HFFc6 (cell line): ENCODE results near the gene ZNF580. TPM values are rescaled to one million over a fixed set of nuclear protein-coding genes. Genes with fewer than 3 reads are reported as not detected.

ENCODE experiments used
- DNase-seq: peaks from one replicate; pipeline ENCODE4 v3.0.0-alpha.2; 2018
- H3K27ac Mint-ChIP-seq: 2 replicates; pipeline ENCODE4 v1.8.0; 2020; ENCODE audit warnings: mild to moderate bottlenecking, mixed read lengths
- H3K27me3 Mint-ChIP-seq: 2 replicates; pipeline ENCODE4 v1.8.0; 2021; ENCODE audit warnings: mild to moderate bottlenecking, moderate library complexity, mixed read lengths; ENCODE audit not compliant: insufficient read depth
- H3K36me3 Mint-ChIP-seq: 2 replicates; pipeline ENCODE4 v1.8.0; 2021; ENCODE audit warnings: low read depth, mixed read lengths
- H3K4me1 Mint-ChIP-seq: 2 replicates; pipeline ENCODE4 v1.8.0; 2020; ENCODE audit warnings: low read depth, mixed read lengths
- H3K4me3 Mint-ChIP-seq: 2 replicates; pipeline ENCODE4 v1.8.0; 2020; ENCODE audit warnings: mild to moderate bottlenecking, moderate library complexity, mixed read lengths
- H3K9me3 Mint-ChIP-seq: 2 replicates; pipeline ENCODE4 v1.8.0; 2020; ENCODE audit warnings: mild to moderate bottlenecking, mixed read lengths
- total RNA-seq, 6 experiments: library from RNA; stranded (reverse); fragmentation: NEBNext Ultra II Directional; extraction: Animal tissue kit (Norgen Biotek cat#: 25700); gene quantifications; 2 replicates in 1 of 6; 3 replicates in 5 of 6; pipeline ENCODE4 v1.2.3, GENCODE V29; 2021
- TF ChIP-seq, protein P1 (sequence below): fragments of 200-600 bp; sonication (generic); IDR thresholded peaks from 2 replicates; pipeline ENCODE4 v1.5.0; 2021; ENCODE audit warnings: antibody characterized with exemption, mild to moderate bottlenecking

The ZNF580 gene
- total RNA-seq, 6 experiments from 2014 or later = 51.0 to 60.5 (median 57.7) TPM

DNA sequence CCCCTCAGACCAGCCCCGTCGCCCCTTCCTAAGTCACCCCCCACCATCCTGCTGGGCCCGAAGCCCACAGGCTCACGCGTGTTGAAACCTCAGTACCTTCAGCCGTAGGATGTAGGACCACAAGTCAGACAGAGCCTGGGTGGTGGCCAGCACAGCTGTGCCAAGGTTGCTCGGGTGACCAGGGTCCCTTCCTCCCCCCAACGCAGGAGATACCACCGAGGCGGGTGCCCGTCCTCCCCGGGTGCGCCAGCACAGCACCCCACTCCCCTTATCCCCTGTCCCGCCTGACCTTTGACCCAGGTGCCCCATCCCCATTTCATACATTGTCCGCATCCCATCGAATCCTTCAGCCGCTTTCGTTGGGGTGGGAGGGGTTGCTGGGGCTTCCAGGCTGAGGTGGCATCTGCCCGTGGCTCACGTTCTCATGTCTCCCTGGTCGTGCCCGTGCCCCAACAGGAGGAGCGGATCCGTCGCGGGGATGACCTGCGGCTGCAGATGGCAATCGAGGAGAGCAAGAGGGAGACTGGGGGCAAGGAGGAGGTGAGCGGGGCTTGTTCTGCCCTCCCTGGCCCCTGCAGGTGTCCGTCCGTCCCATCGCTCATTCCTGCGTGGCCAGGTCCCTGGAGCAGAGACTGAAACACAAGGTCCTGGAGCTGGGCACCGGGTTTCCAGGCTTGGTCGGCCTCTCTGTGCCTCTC, 48.8 kb downstream of the ZNF580 start:
- no peak overlapping the region for H3K4me3 Mint-ChIP-seq
- H3K36me3 Mint-ChIP-seq = no peaks in the 10 kb centered on the region; the same call in 1 of the 2 replicates
- H3K9me3 Mint-ChIP-seq = no peaks in the 10 kb centered on the region
- peaks cover 3% of the 10 kb centered on the region for H3K27me3 Mint-ChIP-seq
- TF ChIP-seq, protein P1, sequence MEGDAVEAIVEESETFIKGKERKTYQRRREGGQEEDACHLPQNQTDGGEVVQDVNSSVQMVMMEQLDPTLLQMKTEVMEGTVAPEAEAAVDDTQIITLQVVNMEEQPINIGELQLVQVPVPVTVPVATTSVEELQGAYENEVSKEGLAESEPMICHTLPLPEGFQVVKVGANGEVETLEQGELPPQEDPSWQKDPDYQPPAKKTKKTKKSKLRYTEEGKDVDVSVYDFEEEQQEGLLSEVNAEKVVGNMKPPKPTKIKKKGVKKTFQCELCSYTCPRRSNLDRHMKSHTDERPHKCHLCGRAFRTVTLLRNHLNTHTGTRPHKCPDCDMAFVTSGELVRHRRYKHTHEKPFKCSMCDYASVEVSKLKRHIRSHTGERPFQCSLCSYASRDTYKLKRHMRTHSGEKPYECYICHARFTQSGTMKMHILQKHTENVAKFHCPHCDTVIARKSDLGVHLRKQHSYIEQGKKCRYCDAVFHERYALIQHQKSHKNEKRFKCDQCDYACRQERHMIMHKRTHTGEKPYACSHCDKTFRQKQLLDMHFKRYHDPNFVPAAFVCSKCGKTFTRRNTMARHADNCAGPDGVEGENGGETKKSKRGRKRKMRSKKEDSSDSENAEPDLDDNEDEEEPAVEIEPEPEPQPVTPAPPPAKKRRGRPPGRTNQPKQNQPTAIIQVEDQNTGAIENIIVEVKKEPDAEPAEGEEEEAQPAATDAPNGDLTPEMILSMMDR = no peak
- no peak for DNase-seq
- no peaks in the 10 kb centered on the region for H3K4me1 Mint-ChIP-seq
- H3K27ac Mint-ChIP-seq = no peak overlapping the region

DNA sequence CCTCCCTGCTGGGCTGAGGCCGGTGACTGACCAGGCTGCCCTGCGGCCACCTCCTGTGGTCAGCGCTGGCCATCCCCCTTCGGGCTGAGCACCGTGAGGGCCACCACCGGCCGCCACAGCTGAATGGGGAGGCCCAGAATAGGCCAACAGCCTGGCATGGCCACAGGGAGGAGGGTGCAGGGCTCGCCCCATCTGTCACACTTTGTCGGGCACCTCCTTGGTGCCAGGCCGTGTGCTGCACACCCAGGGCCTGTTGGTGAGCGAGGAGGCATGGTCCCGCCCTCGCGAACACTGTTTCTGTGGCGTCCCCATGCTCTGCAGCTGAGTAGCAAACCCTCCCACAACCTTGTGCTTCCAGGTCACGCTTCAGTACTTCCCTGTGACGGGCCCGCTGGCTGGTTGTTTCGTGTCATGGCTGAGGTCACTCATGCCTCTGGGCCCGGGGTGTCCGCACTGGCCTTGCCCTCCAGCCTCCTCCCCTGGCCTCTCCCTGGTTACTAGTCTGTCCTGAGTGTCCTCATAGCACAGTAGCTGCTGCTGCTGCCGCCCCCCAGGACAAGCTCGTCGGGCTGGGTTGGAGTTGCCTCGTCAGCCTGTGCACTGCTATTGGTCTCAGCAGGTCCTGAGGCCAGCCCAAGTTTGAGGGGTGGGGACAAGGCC, 49.4 kb downstream of the ZNF580 start:
- no peak for DNase-seq
- Mint-ChIP-seq H3K27me3 (peaks cover 3% of the 10 kb centered on the region), H3K9me3 (no peaks in the 10 kb centered on the region), H3K36me3 (no peaks in the 10 kb centered on the region; the same call in 1 of the 2 replicates), H3K27ac (no peak overlapping the region), H3K4me3 (no peak overlapping the region), H3K4me1 (no peaks in the 10 kb centered on the region)
- TF ChIP-seq, protein P1 = no peak

DNA sequence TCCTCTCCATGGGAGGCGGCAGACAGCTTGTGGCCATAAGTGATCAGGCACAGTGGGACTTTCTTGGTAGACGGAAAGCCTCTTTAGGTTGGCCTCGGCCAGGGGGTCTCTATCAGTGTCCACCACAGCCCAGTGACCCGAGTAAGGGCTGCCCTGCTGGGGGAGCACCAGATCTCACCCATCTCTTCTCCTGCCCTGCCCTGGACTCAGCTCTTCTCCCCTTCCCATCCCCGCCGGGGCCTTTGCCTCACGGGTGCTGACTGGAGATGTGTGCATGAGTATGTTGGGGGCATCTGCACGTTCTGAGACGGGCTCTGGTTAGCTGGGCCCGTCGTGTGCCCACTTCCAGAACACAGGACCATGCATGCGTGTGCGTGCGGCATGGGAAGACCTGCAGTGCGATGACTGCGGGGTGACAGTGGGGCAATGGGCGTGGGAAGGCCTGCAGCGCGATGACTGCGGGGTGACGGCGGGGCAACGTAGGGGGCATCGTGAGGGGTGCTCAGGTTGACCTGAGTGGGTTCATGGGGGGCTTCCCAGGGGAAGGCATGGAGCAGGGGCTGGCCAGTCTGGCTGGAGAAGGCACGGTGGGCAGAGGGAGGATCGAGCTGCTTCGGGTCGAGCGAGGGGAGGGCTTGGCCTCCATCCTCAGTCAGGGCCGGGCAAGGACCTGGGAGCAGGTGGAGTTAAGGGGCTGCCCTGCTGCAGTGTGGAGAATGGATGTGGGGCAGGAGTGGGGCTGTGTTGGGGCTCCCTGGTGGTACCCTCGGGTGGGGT, 50.2 kb downstream of the ZNF580 start:
- Mint-ChIP-seq H3K36me3 (no peaks in the 10 kb centered on the region; the same call in 1 of the 2 replicates), H3K27ac (no peak overlapping the region), H3K9me3 (no peaks in the 10 kb centered on the region), H3K4me3 (no peak overlapping the region), H3K27me3 (peaks cover 1% of the 10 kb centered on the region; the same call in 1 of the 2 replicates), H3K4me1 (no peaks in the 10 kb centered on the region)
- no peak for DNase-seq
- TF ChIP-seq, protein P1 = no peak

DNA sequence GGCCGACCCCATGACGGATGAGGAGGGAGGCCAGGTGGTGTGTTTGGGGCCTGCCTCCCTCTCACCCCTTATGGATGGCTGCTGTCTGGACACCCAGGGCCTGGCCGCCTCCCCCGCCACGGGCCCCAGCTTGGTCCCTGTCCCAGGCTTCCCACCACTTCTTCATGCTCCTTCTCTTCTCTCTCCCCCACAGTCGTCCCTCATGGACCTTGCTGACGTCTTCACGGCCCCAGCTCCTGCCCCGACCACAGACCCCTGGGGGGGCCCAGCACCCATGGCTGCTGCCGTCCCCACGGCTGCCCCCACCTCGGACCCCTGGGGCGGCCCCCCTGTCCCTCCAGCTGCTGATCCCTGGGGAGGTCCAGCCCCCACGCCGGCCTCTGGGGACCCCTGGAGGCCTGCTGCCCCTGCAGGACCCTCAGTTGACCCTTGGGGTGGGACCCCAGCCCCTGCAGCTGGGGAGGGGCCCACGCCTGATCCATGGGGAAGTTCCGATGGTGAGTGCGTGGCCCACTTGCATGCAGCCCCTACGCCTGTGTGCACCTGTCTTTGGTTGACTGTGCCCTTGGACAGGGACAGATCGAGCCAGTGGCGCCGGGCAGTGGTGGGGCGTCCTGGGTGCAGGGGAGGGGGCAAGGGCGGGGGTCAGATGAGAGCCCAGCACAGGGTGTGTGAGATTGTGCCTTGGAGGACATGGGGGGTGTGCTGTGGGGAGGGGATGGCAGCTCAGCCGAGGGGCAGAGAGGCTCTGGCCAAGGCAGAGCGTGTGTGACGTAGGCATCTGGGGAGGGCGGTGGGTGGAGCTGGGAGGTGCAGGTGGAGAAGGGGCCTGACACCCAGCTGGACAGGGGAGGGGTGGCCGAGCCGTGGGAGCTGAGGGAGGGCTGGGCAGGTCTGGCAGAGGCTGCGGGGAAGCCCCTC, 51.0 kb downstream of the ZNF580 start:
- H3K4me3 Mint-ChIP-seq = no peak overlapping the region
- H3K4me1 Mint-ChIP-seq = no peaks in the 10 kb centered on the region
- TF ChIP-seq, protein P1 = no peak
- DNase-seq = no peak
- no peak overlapping the region for H3K27ac Mint-ChIP-seq
- no peaks in the 10 kb centered on the region; the same call in 1 of the 2 replicates for H3K27me3 Mint-ChIP-seq
- no peaks in the 10 kb centered on the region; the same call in 1 of the 2 replicates for H3K36me3 Mint-ChIP-seq
- H3K9me3 Mint-ChIP-seq = no peaks in the 10 kb centered on the region

DNA sequence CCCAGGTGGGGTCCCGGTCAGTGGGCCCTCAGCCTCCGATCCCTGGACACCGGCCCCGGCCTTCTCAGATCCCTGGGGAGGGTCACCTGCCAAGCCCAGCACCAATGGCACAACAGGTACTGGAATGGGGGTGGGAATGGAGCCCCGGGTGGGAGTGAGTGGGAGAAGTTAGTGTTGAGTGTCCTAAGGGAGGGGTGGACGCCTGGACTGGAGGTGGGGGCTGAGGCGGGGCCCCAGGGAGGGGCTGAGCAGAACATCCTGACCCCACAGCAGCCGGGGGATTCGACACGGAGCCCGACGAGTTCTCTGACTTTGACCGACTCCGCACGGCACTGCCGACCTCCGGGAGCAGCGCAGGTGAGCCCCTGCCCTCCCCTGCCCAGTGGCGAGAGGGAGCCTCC, 51.9 kb downstream of the ZNF580 start:
- H3K4me3 Mint-ChIP-seq = no peak overlapping the region
- H3K4me1 Mint-ChIP-seq = no peaks in the 10 kb centered on the region
- DNase-seq = no peak
- H3K27me3 Mint-ChIP-seq = no peaks in the 10 kb centered on the region; the same call in 1 of the 2 replicates
- no peak overlapping the region for H3K27ac Mint-ChIP-seq
- H3K36me3 Mint-ChIP-seq = peaks cover 6% of the 10 kb centered on the region; the same call in 1 of the 2 replicates
- H3K9me3 Mint-ChIP-seq = no peaks in the 10 kb centered on the region
- TF ChIP-seq, protein P1 = no peak
